NB4 (cell line): ENCODE results near the gene DSCAM.

Experiments
- DNase-seq: peaks from one replicate; pipeline ENCODE4 v3.0.0; 2010; ENCODE audit warnings: low read depth
- H3K4me3 ChIP-seq: one replicate; pipeline ENCODE4 v1.5.1; 2011; ENCODE audit warnings: mild to moderate bottlenecking, low read depth, low read length, moderate library complexity
- MYC ChIP-seq: IDR thresholded peaks from 2 replicates; pipeline ENCODE4 v1.6.1; 2011; ENCODE audit warnings: low read depth, low read length
- POLR2A ChIP-seq: IDR thresholded peaks from 2 replicates; pipeline ENCODE4 v1.6.1; 2011; ENCODE audit warnings: mild to moderate bottlenecking; ENCODE audit not compliant: insufficient read length; ENCODE audit errors: extremely low read depth
- TF ChIP-seq, protein P1 (sequence below): IDR thresholded peaks from one replicate; pipeline ENCODE4 v1.5.1; 2012; ENCODE audit warnings: low read depth, low read length
- TF ChIP-seq, protein P2 (sequence below): IDR thresholded peaks from 2 replicates; pipeline ENCODE4 v1.6.1; 2011; ENCODE audit warnings: low read depth, low read length

DSCAM gene

DNA sequence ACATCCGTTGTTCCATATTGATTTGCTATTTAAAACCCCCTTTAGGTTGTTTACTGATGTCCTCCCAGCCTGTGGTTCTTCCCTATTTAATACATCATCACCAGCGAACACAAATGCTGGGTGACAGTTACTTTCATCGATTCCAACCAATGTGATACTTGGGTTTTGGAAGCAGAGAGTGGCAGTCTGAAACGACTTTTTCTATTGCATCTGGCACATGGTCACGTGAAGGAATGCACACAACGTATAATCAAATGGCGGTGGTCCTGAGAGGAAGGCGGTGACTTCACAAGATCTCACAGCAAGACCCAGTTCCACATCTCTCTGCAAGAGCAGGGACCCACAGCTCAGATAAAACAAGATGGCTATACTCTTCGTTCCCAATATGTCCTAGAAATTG lies 213.9 kb downstream of the DSCAM start:
- H3K4me3 ChIP-seq = no peak overlapping the region

GRCh38 chr21:40631211-40631610 lies 215.7 kb downstream of the DSCAM start:
- no peak for DNase-seq
- TF ChIP-seq, protein P1, sequence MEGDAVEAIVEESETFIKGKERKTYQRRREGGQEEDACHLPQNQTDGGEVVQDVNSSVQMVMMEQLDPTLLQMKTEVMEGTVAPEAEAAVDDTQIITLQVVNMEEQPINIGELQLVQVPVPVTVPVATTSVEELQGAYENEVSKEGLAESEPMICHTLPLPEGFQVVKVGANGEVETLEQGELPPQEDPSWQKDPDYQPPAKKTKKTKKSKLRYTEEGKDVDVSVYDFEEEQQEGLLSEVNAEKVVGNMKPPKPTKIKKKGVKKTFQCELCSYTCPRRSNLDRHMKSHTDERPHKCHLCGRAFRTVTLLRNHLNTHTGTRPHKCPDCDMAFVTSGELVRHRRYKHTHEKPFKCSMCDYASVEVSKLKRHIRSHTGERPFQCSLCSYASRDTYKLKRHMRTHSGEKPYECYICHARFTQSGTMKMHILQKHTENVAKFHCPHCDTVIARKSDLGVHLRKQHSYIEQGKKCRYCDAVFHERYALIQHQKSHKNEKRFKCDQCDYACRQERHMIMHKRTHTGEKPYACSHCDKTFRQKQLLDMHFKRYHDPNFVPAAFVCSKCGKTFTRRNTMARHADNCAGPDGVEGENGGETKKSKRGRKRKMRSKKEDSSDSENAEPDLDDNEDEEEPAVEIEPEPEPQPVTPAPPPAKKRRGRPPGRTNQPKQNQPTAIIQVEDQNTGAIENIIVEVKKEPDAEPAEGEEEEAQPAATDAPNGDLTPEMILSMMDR = no peak
- TF ChIP-seq, protein P2, sequence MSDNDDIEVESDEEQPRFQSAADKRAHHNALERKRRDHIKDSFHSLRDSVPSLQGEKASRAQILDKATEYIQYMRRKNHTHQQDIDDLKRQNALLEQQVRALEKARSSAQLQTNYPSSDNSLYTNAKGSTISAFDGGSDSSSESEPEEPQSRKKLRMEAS = no peak
- TF ChIP-seq MYC (no peak), POLR2A (no peak)
- H3K4me3 ChIP-seq = no peak overlapping the region

More for the DNA sequence above, 213.9 kb downstream of the DSCAM start:
- no peak for DNase-seq
- TF ChIP-seq, protein P2 = no peak
- TF ChIP-seq MYC (no peak), POLR2A (no peak)
- TF ChIP-seq, protein P1 = no peak

- no peak overlapping the region for H3K4me3 ChIP-seq
- no peak for DNase-seq
- TF ChIP-seq, protein P1 = no peak
- TF ChIP-seq, protein P2 = no peak
- TF ChIP-seq MYC = no peak
- no peak for TF ChIP-seq POLR2A
Measured at GRCh38 chr21:40625991-40626390, 221.0 kb downstream of the DSCAM start.

- no peak overlapping the region for H3K4me3 ChIP-seq
- DNase-seq = no peak
- no peak for TF ChIP-seq MYC
- TF ChIP-seq POLR2A = no peak
- TF ChIP-seq, protein P2 = no peak
- TF ChIP-seq, protein P1 = no peak
Measured at GRCh38 chr21:40623528-40623927, 223.4 kb downstream of the DSCAM start.

- TF ChIP-seq MYC = no peak
- no peak overlapping the region for H3K4me3 ChIP-seq
- no peak for DNase-seq
Measured at GRCh38 chr21:40622531-40622930, 224.4 kb downstream of the DSCAM start.

- TF ChIP-seq POLR2A (no peak), MYC (no peak)
- TF ChIP-seq, protein P1 = no peak
- TF ChIP-seq, protein P2 = no peak
- DNase-seq = no peak
- H3K4me3 ChIP-seq = no peak overlapping the region
Measured at GRCh38 chr21:40620386-40621145, 226.4 kb downstream of the DSCAM start.
